NB4 (cell line): ENCODE data around the gene USP3.

ENCODE experiments used
- DNase-seq: peaks from one replicate; pipeline ENCODE4 v3.0.0; 2010; ENCODE audit warnings: low read depth
- H3K4me3 ChIP-seq: one replicate; pipeline ENCODE4 v1.5.1; 2011; ENCODE audit warnings: mild to moderate bottlenecking, low read depth, low read length, moderate library complexity
- MYC ChIP-seq: IDR thresholded peaks from 2 replicates; pipeline ENCODE4 v1.6.1; 2011; ENCODE audit warnings: low read depth, low read length
- POLR2A ChIP-seq: IDR thresholded peaks from 2 replicates; pipeline ENCODE4 v1.6.1; 2011; ENCODE audit warnings: mild to moderate bottlenecking; ENCODE audit not compliant: insufficient read length; ENCODE audit errors: extremely low read depth
- TF ChIP-seq, protein P1 (sequence below): IDR thresholded peaks from one replicate; pipeline ENCODE4 v1.5.1; 2012; ENCODE audit warnings: low read depth, low read length
- TF ChIP-seq, protein P2 (sequence below): IDR thresholded peaks from 2 replicates; pipeline ENCODE4 v1.6.1; 2011; ENCODE audit warnings: low read depth, low read length

USP3 gene

GRCh38 chr15:63595688-63596087, 91.3 kb downstream of the USP3 start:
- no peak overlapping the region for H3K4me3 ChIP-seq
- TF ChIP-seq, protein P1, sequence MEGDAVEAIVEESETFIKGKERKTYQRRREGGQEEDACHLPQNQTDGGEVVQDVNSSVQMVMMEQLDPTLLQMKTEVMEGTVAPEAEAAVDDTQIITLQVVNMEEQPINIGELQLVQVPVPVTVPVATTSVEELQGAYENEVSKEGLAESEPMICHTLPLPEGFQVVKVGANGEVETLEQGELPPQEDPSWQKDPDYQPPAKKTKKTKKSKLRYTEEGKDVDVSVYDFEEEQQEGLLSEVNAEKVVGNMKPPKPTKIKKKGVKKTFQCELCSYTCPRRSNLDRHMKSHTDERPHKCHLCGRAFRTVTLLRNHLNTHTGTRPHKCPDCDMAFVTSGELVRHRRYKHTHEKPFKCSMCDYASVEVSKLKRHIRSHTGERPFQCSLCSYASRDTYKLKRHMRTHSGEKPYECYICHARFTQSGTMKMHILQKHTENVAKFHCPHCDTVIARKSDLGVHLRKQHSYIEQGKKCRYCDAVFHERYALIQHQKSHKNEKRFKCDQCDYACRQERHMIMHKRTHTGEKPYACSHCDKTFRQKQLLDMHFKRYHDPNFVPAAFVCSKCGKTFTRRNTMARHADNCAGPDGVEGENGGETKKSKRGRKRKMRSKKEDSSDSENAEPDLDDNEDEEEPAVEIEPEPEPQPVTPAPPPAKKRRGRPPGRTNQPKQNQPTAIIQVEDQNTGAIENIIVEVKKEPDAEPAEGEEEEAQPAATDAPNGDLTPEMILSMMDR = no peak
- TF ChIP-seq, protein P2, sequence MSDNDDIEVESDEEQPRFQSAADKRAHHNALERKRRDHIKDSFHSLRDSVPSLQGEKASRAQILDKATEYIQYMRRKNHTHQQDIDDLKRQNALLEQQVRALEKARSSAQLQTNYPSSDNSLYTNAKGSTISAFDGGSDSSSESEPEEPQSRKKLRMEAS = no peak
- no peak for TF ChIP-seq MYC
- TF ChIP-seq POLR2A = no peak
- DNase-seq = no peak

DNA sequence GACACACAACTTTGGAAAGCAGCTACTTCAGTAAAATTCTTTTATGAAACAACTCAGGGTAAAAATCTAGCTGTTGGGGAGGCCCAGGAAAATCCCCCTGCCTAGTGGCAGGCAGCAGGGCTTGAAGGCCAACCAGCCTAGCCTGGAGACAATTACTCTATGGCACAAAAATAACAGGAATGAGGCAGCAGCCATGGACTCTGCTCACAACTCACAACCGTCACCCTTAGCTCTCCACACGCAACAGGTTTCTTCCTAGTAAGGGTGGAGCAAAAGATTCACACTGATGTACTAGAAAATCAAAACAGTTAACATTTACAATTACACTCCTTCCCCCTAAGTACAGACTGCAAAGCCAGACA, 92.3 kb downstream of the USP3 start:
- no peak overlapping the region for H3K4me3 ChIP-seq
- DNase-seq = no peak
- TF ChIP-seq, protein P1 = no peak
- TF ChIP-seq, protein P2 = no peak
- TF ChIP-seq POLR2A = no peak
- TF ChIP-seq MYC = no peak

DNA sequence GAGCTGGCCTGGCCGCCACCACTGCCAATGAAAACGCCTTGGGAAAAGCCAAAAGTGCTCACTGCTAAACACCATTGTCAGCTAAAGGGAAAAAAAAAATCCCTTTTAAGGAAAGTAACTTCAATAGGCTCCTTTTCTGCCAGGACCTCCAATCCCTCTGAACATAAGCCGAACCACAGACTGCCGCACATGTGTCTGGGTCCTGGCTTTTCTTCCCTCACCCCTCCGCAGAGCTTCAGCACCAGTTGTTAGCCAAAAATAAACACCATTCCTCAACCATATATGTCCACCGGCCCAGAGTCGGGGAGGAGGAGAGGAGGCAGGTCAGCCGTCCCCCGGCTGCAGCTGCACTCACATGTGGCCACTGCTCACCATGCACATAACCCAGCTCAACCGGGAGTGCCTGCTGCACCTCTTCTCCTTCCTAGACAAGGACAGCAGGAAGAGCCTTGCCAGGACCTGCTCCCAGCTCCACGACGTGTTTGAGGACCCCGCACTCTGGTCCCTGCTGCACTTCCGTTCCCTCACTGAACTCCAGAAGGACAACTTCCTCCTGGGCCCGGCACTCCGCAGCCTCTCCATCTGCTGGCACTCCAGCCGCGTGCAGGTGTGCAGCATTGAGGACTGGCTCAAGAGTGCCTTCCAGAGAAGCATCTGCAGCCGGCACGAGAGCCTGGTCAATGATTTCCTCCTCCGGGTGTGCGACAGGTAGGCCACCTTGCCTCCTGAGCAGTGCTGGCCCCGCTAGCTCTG, 92.8 kb downstream of the USP3 start, which contains the start of gene FBXL22:
FBXL22 (plus strand) TSS at position 350 of the 753 bp plus-strand sequence; CDS start at position 356, 6 bp downstream.
- H3K4me3 ChIP-seq = no peak within 1 kb of the TSS
- DNase-seq = no peak
- no peak for TF ChIP-seq POLR2A
- TF ChIP-seq MYC = no peak
- TF ChIP-seq, protein P1 = no peak
- TF ChIP-seq, protein P2 = no peak

GRCh38 chr15:63597821-63598220, 93.4 kb downstream of the USP3 start:
- H3K4me3 ChIP-seq = no peak overlapping the region
- no peak for TF ChIP-seq POLR2A
- TF ChIP-seq MYC = no peak
- TF ChIP-seq, protein P1 = no peak
- TF ChIP-seq, protein P2 = no peak
- no peak for DNase-seq

- no peak for DNase-seq
Measured at GRCh38 chr15:63598473-63599400, 94.3 kb downstream of the USP3 start.

More at GRCh38 chr15:63598473-63599400, 94.3 kb downstream of the USP3 start:
- H3K4me3 ChIP-seq = no peak overlapping the region
- TF ChIP-seq, protein P1 = no peak
- TF ChIP-seq MYC (no peak), POLR2A (no peak)
- TF ChIP-seq, protein P2 = no peak
